ENCODE results near the gene PRPSAP1. TPM values are rescaled to one million over a fixed set of nuclear protein-coding genes. Genes with fewer than 3 reads are reported as not detected.
"Not testable (repeated sequence)": the region's sequence is repeated elsewhere in the genome, so short reads cannot be mapped to it uniquely, and the experiment has no call there.

The PRPSAP1 gene
- total RNA-seq, 4 donors from 2014 or later, result 52.4 to 82.3 (median 68.7) TPM

DNA sequence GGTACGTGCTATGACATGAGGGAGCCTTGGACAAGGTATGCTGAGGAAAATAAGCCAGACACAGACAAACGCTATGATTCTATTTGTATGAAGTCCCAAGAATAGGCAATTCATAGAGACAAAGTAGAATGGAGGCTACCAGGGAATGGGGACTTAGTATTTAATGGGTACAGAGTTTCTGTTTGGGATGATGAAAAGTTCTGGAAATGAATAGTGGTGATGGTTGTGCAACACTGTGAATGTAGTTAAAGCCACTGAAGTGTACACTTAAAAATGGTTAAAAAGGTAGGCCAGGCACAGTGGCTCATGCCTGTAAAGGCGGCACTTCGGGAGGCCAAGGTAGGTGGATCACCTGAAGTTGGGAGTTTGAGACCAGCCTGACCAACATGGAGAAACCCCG, 3.3 kb downstream of the PRPSAP1 start:
- DNase-seq, result no peak
- no peak overlapping the region for H3K4me3 ChIP-seq
- H3K27me3 ChIP-seq, result no peaks in the 10 kb centered on the region
- no peaks in the 10 kb centered on the region for H3K9me3 ChIP-seq
- no peak overlapping the region for H3K27ac ChIP-seq
- H3K36me3 ChIP-seq, result no peaks in the 10 kb centered on the region
- TF ChIP-seq, protein P1, sequence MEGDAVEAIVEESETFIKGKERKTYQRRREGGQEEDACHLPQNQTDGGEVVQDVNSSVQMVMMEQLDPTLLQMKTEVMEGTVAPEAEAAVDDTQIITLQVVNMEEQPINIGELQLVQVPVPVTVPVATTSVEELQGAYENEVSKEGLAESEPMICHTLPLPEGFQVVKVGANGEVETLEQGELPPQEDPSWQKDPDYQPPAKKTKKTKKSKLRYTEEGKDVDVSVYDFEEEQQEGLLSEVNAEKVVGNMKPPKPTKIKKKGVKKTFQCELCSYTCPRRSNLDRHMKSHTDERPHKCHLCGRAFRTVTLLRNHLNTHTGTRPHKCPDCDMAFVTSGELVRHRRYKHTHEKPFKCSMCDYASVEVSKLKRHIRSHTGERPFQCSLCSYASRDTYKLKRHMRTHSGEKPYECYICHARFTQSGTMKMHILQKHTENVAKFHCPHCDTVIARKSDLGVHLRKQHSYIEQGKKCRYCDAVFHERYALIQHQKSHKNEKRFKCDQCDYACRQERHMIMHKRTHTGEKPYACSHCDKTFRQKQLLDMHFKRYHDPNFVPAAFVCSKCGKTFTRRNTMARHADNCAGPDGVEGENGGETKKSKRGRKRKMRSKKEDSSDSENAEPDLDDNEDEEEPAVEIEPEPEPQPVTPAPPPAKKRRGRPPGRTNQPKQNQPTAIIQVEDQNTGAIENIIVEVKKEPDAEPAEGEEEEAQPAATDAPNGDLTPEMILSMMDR (IDR thresholded peaks at IDR 0.05), result no peak
- TF ChIP-seq POLR2A (IDR thresholded peaks at IDR 0.05), result no peak
- intact Hi-C loops (cut with DNase I; ENCODE audit: low total_unique reads), result no loop called here
- no peaks in the 10 kb centered on the region for H3K4me1 ChIP-seq

DNA sequence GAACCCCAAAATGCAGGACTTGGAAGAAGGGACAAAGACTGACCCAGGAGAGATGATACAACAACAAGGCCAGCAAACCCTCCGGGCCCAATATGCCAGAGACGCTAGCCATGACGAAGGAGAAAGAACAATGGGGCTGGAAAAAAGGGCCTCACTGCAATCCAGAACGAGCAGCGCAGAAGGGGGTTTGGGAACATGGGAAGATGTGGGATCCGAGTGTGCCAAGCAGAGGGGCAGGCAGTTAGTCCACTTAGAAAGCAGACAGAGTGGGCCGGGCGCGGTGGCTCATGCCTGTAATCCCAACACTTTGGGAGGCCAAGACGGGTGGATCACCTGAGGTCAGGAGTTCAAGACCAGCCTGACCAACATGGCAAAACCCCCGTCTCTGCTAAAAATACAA, 6.8 kb downstream of the PRPSAP1 start:
- H3K4me1 ChIP-seq; H3K9me3 ChIP-seq; DNase-seq; intact Hi-C loops (cut with DNase I; ENCODE audit: low total_unique reads); H3K27me3 ChIP-seq; H3K27ac ChIP-seq; H3K4me3 ChIP-seq; H3K36me3 ChIP-seq: not testable (repeated sequence)

DNA sequence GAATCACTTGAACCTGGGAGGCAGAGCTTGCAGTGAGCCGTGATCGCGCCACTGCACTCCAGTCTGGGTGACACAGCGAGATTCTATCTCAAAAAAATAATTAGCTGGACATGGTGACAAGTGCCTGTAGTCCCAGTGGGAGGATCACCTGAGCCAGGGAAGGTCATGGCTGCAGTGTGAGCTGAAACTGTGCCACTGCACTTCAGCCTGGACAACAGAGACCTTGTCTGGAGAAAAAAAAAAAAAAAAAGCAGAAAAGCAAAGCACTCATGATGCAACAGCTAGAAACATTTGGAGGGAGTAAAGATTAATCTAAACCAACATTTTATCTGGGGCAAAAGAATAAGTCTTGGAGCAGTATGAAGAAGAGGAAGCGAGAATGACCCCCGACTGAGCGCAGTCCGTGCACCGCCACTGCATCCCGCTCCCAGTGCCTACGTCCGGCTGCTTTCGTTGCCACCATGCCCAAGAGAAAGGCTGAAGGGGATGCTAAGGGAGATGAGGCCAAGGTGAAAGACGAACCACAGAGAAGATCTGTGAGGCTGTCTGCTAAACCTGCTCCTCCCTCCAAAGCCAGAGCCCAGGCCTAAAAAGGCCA, 8.2 kb downstream of the PRPSAP1 start:
- Histone ChIP-seq H3K27ac (no peak overlapping the region), H3K4me1 (no peaks in the 10 kb centered on the region), H3K27me3 (no peaks in the 10 kb centered on the region), H3K4me3 (no peak overlapping the region), H3K36me3 (no peaks in the 10 kb centered on the region), H3K9me3 (no peaks in the 10 kb centered on the region)
- intact Hi-C loops (cut with DNase I; ENCODE audit: low total_unique reads), result no loop called here
- DNase-seq, result no peak
- no peak for TF ChIP-seq POLR2A (IDR thresholded peaks at IDR 0.05)
- TF ChIP-seq, protein P1 (IDR thresholded peaks at IDR 0.05), result no peak

DNA sequence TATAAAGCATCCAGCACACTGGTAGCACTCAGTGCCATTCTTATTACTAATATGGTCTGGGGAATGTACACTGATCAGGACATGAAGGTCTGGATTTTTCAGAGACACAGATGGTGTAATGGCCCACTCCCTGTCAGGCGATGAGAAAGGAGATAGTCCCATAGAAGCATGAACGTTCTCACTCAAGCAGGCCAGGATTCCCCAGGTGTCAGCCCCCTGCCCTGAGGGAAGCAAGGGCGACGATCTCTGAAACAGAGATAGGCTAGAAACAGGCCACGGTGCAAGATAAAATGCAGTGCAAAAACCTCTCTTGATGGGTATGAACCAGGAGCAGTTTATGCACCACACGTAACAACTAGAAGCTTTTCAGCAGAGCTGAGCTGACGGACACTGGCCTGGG, 10.6 kb downstream of the PRPSAP1 start:
- no peak for DNase-seq
- H3K9me3 ChIP-seq, result no peaks in the 10 kb centered on the region
- H3K4me3 ChIP-seq, result no peak overlapping the region
- TF ChIP-seq POLR2A (IDR thresholded peaks at IDR 0.05), result no peak
- TF ChIP-seq, protein P1 (IDR thresholded peaks at IDR 0.05), result no peak
- H3K4me1 ChIP-seq, result no peaks in the 10 kb centered on the region
- no peak overlapping the region for H3K27ac ChIP-seq
- no peaks in the 10 kb centered on the region for H3K27me3 ChIP-seq
- intact Hi-C loops (cut with DNase I; ENCODE audit: low total_unique reads), result no loop called here
- H3K36me3 ChIP-seq, result no peaks in the 10 kb centered on the region

DNA sequence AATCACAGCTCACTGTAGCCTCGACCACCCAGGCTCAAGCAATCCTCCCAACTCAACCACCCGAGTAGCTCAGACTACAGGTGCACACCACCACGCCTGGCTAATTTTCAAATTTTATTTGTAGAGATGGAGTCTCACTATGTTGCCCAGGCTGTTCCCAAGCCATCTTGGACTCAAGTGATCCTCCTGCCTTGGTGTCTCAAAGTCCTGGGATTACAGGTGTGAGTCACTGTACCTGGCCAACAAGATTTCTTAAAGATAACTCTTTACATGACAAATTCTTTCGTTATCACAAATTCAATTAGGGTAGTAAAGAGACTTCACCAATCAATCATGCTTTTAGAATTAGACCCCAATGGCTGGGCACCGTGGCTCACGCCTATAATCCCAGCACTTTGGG, 12.4 kb downstream of the PRPSAP1 start:
- intact Hi-C loops (cut with DNase I; ENCODE audit: low total_unique reads), result no loop called here
- DNase-seq, result no peak

More for the DNA sequence above, 12.4 kb downstream of the PRPSAP1 start:
- no peaks in the 10 kb centered on the region for H3K27me3 ChIP-seq
- no peaks in the 10 kb centered on the region for H3K4me1 ChIP-seq
- TF ChIP-seq, protein P1 (IDR thresholded peaks at IDR 0.05), result no peak
- TF ChIP-seq POLR2A (IDR thresholded peaks at IDR 0.05), result no peak
- no peaks in the 10 kb centered on the region for H3K36me3 ChIP-seq
- no peak overlapping the region for H3K27ac ChIP-seq
- no peak overlapping the region for H3K4me3 ChIP-seq
- H3K9me3 ChIP-seq, result no peaks in the 10 kb centered on the region
